Fibroblast of gingiva (primary cell): ENCODE results near the gene TGFA.
"Not testable (repeated sequence)": the region's sequence is repeated elsewhere in the genome, so short reads cannot be mapped to it uniquely, and the experiment has no call there.

ENCODE experiments used
- DNase-seq: peaks from one replicate; pipeline ENCODE4 v3.0.0-alpha.2; 2011; ENCODE audit warnings: low read depth

The TGFA gene

DNA sequence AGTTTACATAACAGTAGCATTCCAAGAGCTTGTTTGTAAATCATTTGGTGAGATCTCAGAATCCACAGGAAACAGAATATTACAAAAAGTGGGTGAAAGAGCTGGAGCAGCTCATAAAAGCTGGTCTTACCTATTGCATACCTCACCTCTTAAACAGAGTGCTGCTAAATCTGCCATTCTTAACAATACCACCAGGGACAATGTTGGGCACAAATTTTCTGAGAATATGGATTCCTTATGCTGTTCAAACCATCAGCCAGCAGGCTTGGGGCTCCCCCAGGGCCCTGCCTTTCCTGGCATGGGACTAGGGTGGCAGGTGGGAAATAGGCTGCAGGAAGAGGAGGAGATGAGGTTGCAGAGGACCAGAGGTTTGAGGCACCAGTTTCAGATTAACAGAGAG lies 55.6 kb downstream of the TGFA start:
- no peak for DNase-seq

DNA sequence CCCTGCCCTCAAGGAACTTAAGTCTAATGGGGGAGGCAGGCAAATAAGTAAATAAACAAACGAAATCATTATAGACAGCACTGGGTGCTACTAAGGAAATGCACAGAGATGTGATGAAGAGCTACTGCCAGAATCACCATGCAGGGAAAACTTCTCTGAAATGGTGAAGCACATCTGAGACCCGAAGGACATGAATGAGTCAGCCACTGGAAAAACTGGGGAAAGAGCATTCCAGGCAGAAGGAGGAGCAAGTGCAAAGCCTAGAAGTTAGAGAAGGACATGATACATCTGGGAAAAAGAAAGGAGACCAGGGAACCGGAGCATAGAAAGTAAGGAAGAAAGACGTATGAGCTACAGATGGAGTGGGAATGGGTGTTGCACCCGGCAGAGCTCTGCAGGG lies 56.8 kb downstream of the TGFA start:
- no peak for DNase-seq

GRCh38 chr2:70494293-70494886 lies 59.2 kb downstream of the TGFA start:
- DNase-seq = no peak

- DNase-seq = no peak
Observed at GRCh38 chr2:70490381-70490780, 63.2 kb downstream of the TGFA start.

DNA sequence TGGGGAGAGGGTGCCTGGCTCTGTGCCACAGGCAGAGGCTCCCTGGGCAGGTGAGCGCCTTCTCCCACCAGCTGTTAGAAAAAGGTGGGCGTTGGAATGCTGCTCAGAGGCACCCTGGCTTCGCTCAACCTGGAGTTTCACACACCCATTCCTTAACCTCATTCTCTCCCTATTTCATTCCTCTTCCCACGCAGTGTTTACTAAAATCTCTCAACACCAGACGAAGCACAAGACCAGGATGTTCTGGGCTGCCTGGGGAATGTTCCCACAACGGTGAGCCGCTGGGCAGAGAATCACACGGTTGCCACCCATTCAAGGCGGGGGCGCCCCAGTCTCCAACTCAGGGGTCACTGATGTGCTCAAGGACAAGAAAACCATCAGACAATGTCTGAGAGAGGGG lies 64.5 kb downstream of the TGFA start:
- DNase-seq = no peak

DNA sequence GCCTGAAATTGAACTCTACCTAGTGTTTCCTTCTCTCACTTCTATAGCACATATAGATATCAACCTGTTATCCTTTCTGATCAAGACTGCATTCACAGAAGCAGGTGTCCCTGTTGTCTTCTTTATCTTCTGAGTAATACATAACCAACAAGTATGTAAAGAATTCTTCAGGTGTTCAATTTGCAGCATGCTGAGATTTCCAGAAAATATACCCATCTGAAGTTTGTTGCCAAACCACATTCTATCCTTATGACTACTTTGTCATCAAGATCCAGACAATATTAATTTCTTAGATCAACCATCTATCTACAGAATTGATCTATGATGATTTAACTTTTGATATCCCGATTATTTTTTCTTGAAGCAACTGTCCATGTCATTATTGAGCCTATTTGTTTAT lies 69.5 kb downstream of the TGFA start:
- DNase-seq = no peak

GRCh38 chr2:70482401-70482800 lies 71.2 kb downstream of the TGFA start:
- DNase-seq = no peak

- DNase-seq = no peak
Observed at GRCh38 chr2:70480468-70480867, 73.2 kb downstream of the TGFA start.

DNA sequence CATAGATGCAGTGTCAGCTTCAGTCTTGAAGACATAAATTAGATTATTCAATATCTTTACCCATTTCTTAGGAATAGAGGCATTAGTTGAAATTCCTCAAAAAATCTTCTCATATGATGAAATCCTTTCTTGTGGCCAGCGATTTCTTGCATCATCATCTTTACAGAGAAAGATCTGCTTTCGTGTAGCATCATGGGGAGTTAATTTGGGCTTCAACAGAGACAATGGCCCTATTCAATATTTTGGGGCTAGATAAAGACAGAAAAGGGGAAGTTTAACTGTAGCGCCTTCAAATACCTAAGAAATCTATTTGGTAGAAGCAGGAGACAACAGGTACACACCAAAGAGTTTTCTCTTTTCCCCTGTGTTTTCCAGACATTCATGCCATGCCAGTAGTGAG lies 73.8 kb downstream of the TGFA start:
- DNase-seq = no peak

- no peak for DNase-seq
Observed at GRCh38 chr2:70477441-70477844, 76.2 kb downstream of the TGFA start.

- DNase-seq = no peak
Observed at GRCh38 chr2:70475266-70475665, 78.4 kb downstream of the TGFA start.

GRCh38 chr2:70474256-70474848 lies 79.3 kb downstream of the TGFA start:
- no peak for DNase-seq

- no peak for DNase-seq
Observed at GRCh38 chr2:70473101-70473722, 80.4 kb downstream of the TGFA start.

DNA sequence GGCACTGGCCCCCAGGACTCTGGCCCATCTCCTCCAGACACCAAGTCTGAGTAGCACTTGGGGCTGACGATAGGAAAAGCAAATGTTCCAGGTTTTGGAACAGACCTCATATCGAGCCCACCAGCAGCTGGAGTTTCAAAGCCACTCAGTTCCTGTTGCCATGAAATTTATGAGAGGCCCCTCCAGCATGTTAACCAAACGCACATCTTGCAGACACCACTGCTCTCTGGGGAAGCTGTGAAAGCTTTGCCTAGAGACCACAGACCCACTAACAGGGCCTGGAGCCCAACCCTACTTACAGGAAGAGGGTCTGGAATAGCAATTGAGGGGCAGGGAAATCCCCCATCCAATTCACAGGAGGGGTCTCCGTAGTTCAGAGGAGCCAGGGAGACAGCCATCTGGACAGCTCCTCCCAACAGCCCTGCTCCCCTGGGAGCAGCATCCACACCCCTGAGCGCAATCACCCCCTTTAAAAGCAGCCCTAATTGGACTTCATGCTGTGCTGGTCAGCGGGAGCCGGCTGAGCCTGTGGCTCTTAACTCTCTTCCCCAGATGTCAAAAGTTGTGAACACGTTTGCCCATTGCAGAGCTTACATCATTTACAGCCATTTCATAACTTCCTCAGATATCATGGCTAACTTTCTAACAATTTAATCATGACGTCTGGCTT lies 81.3 kb downstream of the TGFA start:
- DNase-seq = no peak

DNA sequence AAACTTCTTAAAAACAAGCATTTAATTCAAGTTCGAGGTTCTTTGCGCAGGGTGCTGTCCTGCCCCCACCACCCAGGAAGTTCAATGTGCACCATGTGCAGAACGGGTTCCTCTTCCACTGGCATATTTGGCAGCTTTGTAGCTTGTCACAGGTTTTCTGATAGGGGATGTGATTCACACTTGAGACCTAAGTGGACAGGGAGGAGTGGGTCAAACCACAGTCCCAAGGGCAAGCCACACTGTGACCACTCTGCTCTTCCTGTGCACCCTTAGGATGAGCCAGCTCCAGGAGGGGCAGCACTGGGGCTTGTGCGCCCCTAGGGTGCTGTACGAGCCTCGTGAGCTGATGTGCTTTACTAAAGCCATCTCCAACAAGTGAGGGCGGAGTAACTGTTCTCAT lies 82.5 kb downstream of the TGFA start:
- no peak for DNase-seq

GRCh38 chr2:70469961-70470360 lies 83.7 kb downstream of the TGFA start:
- DNase-seq = no peak

DNA sequence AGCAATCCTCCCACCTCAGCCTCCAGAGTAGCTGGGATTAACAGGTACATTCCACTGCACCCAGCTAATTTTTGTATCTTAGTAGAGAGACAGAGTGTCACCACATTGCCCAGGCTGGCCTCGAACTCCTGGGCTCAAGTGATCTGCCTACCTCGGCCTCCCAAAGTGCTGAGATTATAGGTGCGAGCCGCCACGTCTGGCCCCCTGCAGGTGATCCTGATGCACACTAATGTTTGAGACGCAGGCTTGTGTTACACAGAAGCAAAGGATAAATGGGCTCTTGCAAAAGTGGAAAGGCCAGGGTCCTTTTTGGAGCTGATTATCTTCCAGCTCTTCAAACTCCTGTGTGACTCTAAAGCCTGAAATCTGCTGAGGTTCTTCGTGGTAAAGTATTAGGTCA lies 84.2 kb downstream of the TGFA start:
- DNase-seq = no peak

GRCh38 chr2:70468878-70469277 lies 84.7 kb downstream of the TGFA start:
- DNase-seq = no peak

GRCh38 chr2:70467831-70468779 lies 85.5 kb downstream of the TGFA start:
- DNase-seq = no peak

DNA sequence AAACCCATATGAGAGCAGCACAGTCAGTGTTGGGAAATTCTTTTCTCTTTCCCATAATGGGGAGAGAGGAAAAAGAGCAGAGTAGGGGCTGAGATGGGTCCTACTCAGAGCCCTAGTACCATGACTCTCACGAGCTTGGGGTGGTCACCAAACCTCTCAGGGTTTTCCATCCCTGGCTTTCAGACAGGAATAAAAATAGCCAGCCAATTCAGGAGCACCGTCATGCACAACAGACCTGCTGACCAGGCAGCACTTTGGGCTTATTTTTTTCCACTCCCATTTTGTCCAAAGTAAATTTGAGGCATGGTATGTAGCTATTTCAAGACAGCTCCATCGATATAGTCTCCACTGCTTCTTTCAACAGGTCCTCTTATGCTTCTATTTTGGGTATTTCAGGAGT lies 86.4 kb downstream of the TGFA start:
- DNase-seq = no peak

DNA sequence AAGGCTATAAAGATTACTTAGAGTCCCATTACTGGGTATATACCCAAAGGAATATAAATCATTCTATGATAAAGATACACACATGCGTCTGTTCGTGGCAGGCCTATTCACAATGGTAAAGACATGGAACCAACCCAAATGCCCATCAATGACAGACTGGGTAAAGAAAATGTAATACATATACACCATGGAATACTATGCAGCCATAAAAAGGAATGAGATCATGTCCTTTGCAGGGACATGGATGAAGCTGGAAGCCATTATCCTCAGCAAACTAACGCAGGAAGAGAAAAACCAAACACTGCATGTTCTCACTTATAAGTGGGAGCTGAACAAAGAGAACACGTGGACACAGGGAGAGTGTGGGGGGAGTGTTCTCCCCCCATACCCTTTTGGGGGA lies 87.0 kb downstream of the TGFA start:
- DNase-seq = not testable (repeated sequence)

GRCh38 chr2:70463997-70464396 lies 89.6 kb downstream of the TGFA start:
- no peak for DNase-seq
